SK-N-SH treated with all-trans-retinoic acid at 6 μM for 48 hours (cell line): ENCODE data around the gene GAK.

Experiments used
- ATAC-seq: fragments of 200-7000 bp; cut with Tn5 transposase; 3 replicates; pipeline ENCODE4 v1.9.1; 2020; ENCODE audit warnings: mild to moderate bottlenecking, moderate library complexity
- ARNTL ChIP-seq: fragments of 450-650 bp; formaldehyde crosslinking; IDR thresholded peaks from 2 replicates; pipeline ENCODE4 v1.5.0; 2020; ENCODE audit warnings: low read depth, mild to moderate bottlenecking, moderate library complexity, borderline replicate concordance
- BACH2 ChIP-seq: fragments of 250-450 bp; sonication (Bioruptor Pico); IDR thresholded peaks from 2 replicates; pipeline ENCODE4 v1.9.0; 2021; ENCODE audit warnings: mild to moderate bottlenecking, borderline replicate concordance
- CSRNP3 ChIP-seq: fragments of 250-450 bp; sonication (Bioruptor Pico); IDR thresholded peaks from 2 replicates; pipeline ENCODE4 v1.5.1; 2021; ENCODE audit warnings: mild to moderate bottlenecking, moderate library complexity
- ESRRG ChIP-seq: fragments of 250-450 bp; sonication (Bioruptor Pico); IDR thresholded peaks from 2 replicates; pipeline ENCODE4 v1.6.1; 2021; ENCODE audit warnings: mild to moderate bottlenecking
- GLIS3 ChIP-seq: fragments of 250-450 bp; sonication (Bioruptor Pico); IDR thresholded peaks from 2 replicates; pipeline ENCODE4 v1.5.0; 2020; ENCODE audit warnings: mild to moderate bottlenecking, moderate library complexity
- ISL1 ChIP-seq: fragments of 250-450 bp; sonication (Bioruptor Pico); IDR thresholded peaks from 2 replicates; pipeline ENCODE4 v2.1.2; 2022; ENCODE audit warnings: mild to moderate bottlenecking, moderate library complexity
- OSR1 ChIP-seq: fragments of 250-450 bp; sonication (Bioruptor Pico); IDR thresholded peaks from 2 replicates; pipeline ENCODE4 v1.8.0; 2022; ENCODE audit warnings: moderate library complexity, mild to moderate bottlenecking, inconsistent platforms
- PPARA ChIP-seq: fragments of 250-450 bp; sonication (Bioruptor Pico); IDR thresholded peaks from 2 replicates; pipeline ENCODE4 v1.5.0; 2020; ENCODE audit warnings: mild to moderate bottlenecking, borderline replicate concordance
- RARB ChIP-seq: fragments of 250-450 bp; sonication (Bioruptor Pico); IDR thresholded peaks from 2 replicates; pipeline ENCODE4 v1.8.0; 2021; ENCODE audit warnings: mild to moderate bottlenecking, moderate library complexity
- SNAI2 ChIP-seq: fragments of 250-450 bp; sonication (Bioruptor Pico); IDR thresholded peaks from 2 replicates; pipeline ENCODE4 v1.5.0; 2020; ENCODE audit warnings: mild to moderate bottlenecking, moderate library complexity
- TCF4 ChIP-seq: fragments of 250-450 bp; sonication (Bioruptor Pico); IDR thresholded peaks from 2 replicates; pipeline ENCODE4 v1.8.0; 2021; ENCODE audit warnings: mild to moderate bottlenecking, moderate library complexity, borderline replicate concordance
- TOX ChIP-seq: fragments of 250-450 bp; sonication (Bioruptor Pico); IDR thresholded peaks from 2 replicates; pipeline ENCODE4 v1.8.0; 2021; ENCODE audit warnings: mild to moderate bottlenecking, moderate library complexity, borderline replicate concordance
- ZFP3 ChIP-seq: fragments of 250-450 bp; sonication (Bioruptor Pico); IDR thresholded peaks from 2 replicates; pipeline ENCODE4 v1.5.0; 2020; ENCODE audit warnings: mild to moderate bottlenecking, moderate library complexity
- ZFP30 ChIP-seq: fragments of 450-650 bp; formaldehyde crosslinking; IDR thresholded peaks from 2 replicates; pipeline ENCODE4 v1.5.0; 2022; ENCODE audit warnings: mild to moderate bottlenecking, moderate library complexity
- ZNF565 ChIP-seq: fragments of 450-650 bp; formaldehyde crosslinking; conservative IDR thresholded peaks from 2 replicates; pipeline ENCODE4 v1.5.0; 2020; ENCODE audit warnings: low read depth, mild to moderate bottlenecking, moderate library complexity
- ZNF70 ChIP-seq: fragments of 450-650 bp; formaldehyde crosslinking; IDR thresholded peaks from 2 replicates; pipeline ENCODE4 v1.5.0; 2020; ENCODE audit warnings: mild to moderate bottlenecking, moderate library complexity
- ZNF8 ChIP-seq: fragments of 450-650 bp; formaldehyde crosslinking; IDR thresholded peaks from 2 replicates; pipeline ENCODE4 v1.5.0; 2020; ENCODE audit warnings: mild to moderate bottlenecking, moderate library complexity
- TF ChIP-seq, protein P1 (sequence below): fragments of 250-450 bp; sonication (Bioruptor Pico); IDR thresholded peaks from 2 replicates; pipeline ENCODE4 v1.8.0; 2020; ENCODE audit warnings: mild to moderate bottlenecking, moderate library complexity, borderline replicate concordance
- TF ChIP-seq, protein P2 (sequence below): fragments of 250-450 bp; sonication (Bioruptor Pico); IDR thresholded peaks from 2 replicates; pipeline ENCODE4 v1.5.1; 2020; ENCODE audit warnings: low read depth, mild to moderate bottlenecking, moderate library complexity

The GAK gene

DNA sequence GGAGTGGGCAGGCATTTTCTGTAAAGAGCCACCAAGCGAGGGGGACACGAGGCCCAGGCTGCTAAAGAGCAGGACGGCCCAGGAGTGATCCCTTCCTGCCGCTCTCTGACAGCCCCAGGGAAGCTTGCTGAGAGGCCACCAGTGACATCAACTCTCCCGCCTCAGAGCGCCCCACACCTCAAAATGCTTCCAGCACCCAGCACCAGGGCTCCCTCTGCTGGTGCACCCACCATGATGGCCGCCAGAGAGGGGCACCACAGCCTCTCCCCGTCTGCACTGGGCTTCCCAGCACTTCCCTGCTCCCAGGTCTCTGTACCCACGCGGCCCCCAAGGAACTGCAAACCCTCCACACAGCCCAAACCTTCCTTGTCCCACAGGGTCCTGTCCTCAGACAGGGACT is 40.4 kb downstream of the GAK start:
- TF ChIP-seq ESRRG (CRISPR knock-in tag) (no peak), TOX (CRISPR knock-in tag) (no peak), ZNF565 (CRISPR knock-in tag) (no peak), ZFP30 (CRISPR knock-in tag) (no peak), ISL1 (CRISPR knock-in tag) (no peak), ZFP3 (CRISPR knock-in tag) (no peak), PPARA (CRISPR knock-in tag) (no peak)
- TF ChIP-seq, protein P1, sequence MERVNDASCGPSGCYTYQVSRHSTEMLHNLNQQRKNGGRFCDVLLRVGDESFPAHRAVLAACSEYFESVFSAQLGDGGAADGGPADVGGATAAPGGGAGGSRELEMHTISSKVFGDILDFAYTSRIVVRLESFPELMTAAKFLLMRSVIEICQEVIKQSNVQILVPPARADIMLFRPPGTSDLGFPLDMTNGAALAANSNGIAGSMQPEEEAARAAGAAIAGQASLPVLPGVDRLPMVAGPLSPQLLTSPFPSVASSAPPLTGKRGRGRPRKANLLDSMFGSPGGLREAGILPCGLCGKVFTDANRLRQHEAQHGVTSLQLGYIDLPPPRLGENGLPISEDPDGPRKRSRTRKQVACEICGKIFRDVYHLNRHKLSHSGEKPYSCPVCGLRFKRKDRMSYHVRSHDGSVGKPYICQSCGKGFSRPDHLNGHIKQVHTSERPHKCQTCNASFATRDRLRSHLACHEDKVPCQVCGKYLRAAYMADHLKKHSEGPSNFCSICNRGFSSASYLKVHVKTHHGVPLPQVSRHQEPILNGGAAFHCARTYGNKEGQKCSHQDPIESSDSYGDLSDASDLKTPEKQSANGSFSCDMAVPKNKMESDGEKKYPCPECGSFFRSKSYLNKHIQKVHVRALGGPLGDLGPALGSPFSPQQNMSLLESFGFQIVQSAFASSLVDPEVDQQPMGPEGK (CRISPR knock-in tag): no peak
- peak; percentile 21; the same call in 1 of the 3 replicates for ATAC-seq

- no peak for TF ChIP-seq ZNF70 (CRISPR knock-in tag)
- TF ChIP-seq ESRRG (CRISPR knock-in tag): no peak
- TF ChIP-seq TOX (CRISPR knock-in tag): no peak
- TF ChIP-seq SNAI2 (CRISPR knock-in tag): no peak
- no peak for ATAC-seq
Measured at GRCh38 chr4:890036-890695, 42.0 kb downstream of the GAK start.

DNA sequence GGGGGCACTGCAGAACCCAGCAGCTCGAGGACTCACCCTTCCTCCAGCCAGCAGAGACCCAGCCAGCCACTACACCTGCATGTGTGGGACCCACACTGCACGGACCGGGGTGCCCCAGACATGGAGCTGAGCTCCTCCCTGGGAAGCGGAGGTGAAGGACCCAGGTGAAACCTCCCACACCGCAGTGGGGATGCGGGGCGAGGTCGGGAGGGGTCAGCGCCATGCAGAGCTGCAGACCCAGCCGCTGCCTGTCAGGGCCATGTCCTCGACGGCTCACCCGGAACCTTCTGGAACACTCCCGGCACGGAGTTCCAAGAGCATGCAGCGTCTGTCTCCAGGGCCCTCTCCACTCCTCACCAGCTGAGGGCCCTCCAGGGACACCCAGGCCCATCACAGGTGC is 42.6 kb downstream of the GAK start:
- no peak for TF ChIP-seq ZFP30 (CRISPR knock-in tag)
- TF ChIP-seq, protein P1 (CRISPR knock-in tag): no peak
- TF ChIP-seq TCF4: no peak
- no peak for TF ChIP-seq OSR1 (CRISPR knock-in tag)
- TF ChIP-seq ISL1 (CRISPR knock-in tag): no peak
- TF ChIP-seq BACH2 (CRISPR knock-in tag): no peak
- TF ChIP-seq, all 23 proteins: peak for 0
- no peak for ATAC-seq

- no peak for TF ChIP-seq PPARA (CRISPR knock-in tag)
- TF ChIP-seq ESRRG (CRISPR knock-in tag): no peak
- TF ChIP-seq ISL1 (CRISPR knock-in tag): no peak
- no peak for TF ChIP-seq RARB (CRISPR knock-in tag)
- no peak for TF ChIP-seq GLIS3 (CRISPR knock-in tag)
- TF ChIP-seq TCF4: no peak
- TF ChIP-seq, protein P1 (CRISPR knock-in tag): no peak
- no peak for TF ChIP-seq ZNF565 (CRISPR knock-in tag)
- TF ChIP-seq, protein P2, sequence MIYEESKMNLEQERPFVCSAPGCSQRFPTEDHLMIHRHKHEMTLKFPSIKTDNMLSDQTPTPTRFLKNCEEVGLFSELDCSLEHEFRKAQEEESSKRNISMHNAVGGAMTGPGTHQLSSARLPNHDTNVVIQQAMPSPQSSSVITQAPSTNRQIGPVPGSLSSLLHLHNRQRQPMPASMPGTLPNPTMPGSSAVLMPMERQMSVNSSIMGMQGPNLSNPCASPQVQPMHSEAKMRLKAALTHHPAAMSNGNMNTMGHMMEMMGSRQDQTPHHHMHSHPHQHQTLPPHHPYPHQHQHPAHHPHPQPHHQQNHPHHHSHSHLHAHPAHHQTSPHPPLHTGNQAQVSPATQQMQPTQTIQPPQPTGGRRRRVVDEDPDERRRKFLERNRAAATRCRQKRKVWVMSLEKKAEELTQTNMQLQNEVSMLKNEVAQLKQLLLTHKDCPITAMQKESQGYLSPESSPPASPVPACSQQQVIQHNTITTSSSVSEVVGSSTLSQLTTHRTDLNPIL (CRISPR knock-in tag): no peak
- TF ChIP-seq ZFP3 (CRISPR knock-in tag): no peak
- no peak for TF ChIP-seq CSRNP3 (CRISPR knock-in tag)
- TF ChIP-seq ZNF8 (CRISPR knock-in tag): no peak
- no peak for TF ChIP-seq ZFP30 (CRISPR knock-in tag)
- no peak for TF ChIP-seq TOX (CRISPR knock-in tag)
- TF ChIP-seq ARNTL (CRISPR knock-in tag): no peak
- TF ChIP-seq ZNF70 (CRISPR knock-in tag): no peak
- no peak for ATAC-seq
Measured at GRCh38 chr4:888029-888428, 44.1 kb downstream of the GAK start.
